C4-2B (cell line): Measurements from ENCODE around the gene COLGALT1.
"Not testable (repeated sequence)": the region's sequence is repeated elsewhere in the genome, so short reads cannot be mapped to it uniquely, and the experiment has no call there.

Experiments
- H3K27ac ChIP-seq: fragments of 450-650 bp; 2 replicates; pipeline ENCODE4 v1.5.1; 2017
- ZFX ChIP-seq: fragments of 450-650 bp; IDR thresholded peaks from 2 replicates; pipeline ENCODE4 v1.6.1; 2017
- TF ChIP-seq, protein P1 (sequence below): fragments of 450-650 bp; conservative IDR thresholded peaks from 2 replicates; pipeline ENCODE4 v1.5.1; 2017; ENCODE audit warnings: mild to moderate bottlenecking

The COLGALT1 gene

GRCh38 chr19:17542793-17543582 lies 12.5 kb upstream of the COLGALT1 start:
- no peak overlapping the region for H3K27ac ChIP-seq
- TF ChIP-seq, protein P1, sequence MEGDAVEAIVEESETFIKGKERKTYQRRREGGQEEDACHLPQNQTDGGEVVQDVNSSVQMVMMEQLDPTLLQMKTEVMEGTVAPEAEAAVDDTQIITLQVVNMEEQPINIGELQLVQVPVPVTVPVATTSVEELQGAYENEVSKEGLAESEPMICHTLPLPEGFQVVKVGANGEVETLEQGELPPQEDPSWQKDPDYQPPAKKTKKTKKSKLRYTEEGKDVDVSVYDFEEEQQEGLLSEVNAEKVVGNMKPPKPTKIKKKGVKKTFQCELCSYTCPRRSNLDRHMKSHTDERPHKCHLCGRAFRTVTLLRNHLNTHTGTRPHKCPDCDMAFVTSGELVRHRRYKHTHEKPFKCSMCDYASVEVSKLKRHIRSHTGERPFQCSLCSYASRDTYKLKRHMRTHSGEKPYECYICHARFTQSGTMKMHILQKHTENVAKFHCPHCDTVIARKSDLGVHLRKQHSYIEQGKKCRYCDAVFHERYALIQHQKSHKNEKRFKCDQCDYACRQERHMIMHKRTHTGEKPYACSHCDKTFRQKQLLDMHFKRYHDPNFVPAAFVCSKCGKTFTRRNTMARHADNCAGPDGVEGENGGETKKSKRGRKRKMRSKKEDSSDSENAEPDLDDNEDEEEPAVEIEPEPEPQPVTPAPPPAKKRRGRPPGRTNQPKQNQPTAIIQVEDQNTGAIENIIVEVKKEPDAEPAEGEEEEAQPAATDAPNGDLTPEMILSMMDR = no peak
- no peak for TF ChIP-seq ZFX

DNA sequence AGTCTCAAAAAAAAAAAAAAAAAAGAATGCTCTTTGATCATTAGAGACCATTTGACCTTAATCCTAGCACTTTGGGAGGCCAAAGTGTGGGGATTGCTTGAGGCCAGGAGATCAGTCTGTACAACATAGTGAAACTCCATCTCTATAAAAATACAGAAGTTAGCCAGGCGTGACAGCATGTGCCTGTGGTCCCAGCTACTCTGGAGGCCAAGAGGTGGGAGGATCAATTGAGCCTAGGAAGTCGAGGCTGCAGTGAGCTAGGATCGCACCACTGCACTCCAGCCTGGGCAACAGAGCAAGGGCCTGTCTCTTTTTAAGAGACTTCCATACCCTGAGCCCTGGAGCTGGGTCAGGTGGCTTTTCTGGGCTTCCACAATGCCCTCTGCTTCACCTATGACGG lies 11.5 kb upstream of the COLGALT1 start:
- TF ChIP-seq ZFX = no peak
- TF ChIP-seq, protein P1 = no peak

DNA sequence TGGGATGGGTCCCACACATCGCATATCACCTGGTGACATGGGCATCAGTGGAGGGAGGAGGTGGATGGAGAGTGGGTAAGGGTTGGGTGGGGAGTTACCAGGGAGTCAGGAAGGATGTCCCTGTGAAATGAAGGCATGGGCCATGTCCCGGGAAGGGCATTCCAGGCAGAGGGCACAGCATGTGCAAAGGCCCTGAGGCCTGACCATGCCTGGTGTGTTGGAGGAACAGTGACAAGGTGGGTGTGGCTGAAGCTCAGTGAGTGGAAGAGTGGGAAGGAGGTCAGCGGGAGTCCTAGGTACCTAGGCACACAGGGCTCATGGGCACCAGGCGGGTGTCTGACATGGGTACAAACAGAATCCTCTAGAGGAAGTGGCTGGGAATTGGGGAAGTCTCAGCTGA lies 11.0 kb upstream of the COLGALT1 start:
- no peak for TF ChIP-seq ZFX
- TF ChIP-seq, protein P1 = no peak
- no peak overlapping the region for H3K27ac ChIP-seq

More for the DNA sequence above, 11.5 kb upstream of the COLGALT1 start:
- H3K27ac ChIP-seq = no peak overlapping the region

- TF ChIP-seq, protein P1 = no peak
- no peak overlapping the region for H3K27ac ChIP-seq
These were observed 7.3 kb upstream of the COLGALT1 start for GRCh38 chr19:17548145-17548544.

- no peak overlapping the region for H3K27ac ChIP-seq
- no peak for TF ChIP-seq ZFX
These were observed 6.2 kb upstream of the COLGALT1 start for GRCh38 chr19:17549085-17549740.

GRCh38 chr19:17550076-17550667 lies 5.3 kb upstream of the COLGALT1 start:
- no peak for TF ChIP-seq ZFX
- TF ChIP-seq, protein P1 = no peak

GRCh38 chr19:17552735-17553134 lies 2.7 kb upstream of the COLGALT1 start:
- H3K27ac ChIP-seq = not testable (repeated sequence)

More at GRCh38 chr19:17550076-17550667, 5.3 kb upstream of the COLGALT1 start:
- H3K27ac ChIP-seq = no peak overlapping the region

DNA sequence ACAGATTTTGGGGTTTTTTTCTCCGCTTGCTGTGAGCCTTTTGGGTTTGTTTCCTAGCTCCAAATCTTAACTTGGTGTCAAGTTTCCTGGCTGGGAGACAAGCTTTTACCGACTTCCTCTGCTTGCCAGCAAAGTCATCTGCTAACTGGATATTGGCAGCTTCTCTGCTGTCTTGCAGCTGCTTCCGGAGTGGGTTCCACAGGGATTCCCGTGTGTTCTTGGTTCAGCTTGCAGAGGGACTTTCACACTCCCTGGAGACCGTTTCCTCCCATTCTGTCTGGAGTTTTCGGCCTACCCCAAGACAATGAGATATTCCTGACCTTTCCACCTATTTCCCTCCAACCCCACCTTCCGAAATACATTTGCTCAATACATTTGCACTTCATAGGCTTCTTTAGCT lies 2.2 kb upstream of the COLGALT1 start:
- H3K27ac ChIP-seq = peak overlapping the region; percentile 10; the same call in 1 of the 2 replicates
- TF ChIP-seq, protein P1 = no peak
- TF ChIP-seq ZFX = no peak
